Activated B cell treated with CpG ODN at 0.5 μM for 24 hours (primary cell): ENCODE results near the gene SCAMP2. TPM values are rescaled to one million over a fixed set of nuclear protein-coding genes. Genes with fewer than 3 reads are reported as not detected.

ENCODE experiments used
- ATAC-seq: fragments of 200-7000 bp; cut with Tn5 transposase; one replicate; pipeline ENCODE4 v1.10.0; 2021; ENCODE audit warnings: low read depth, mild to moderate bottlenecking, moderate library complexity
- CTCF ChIA-PET: fragments of 350-600 bp; sonication (Branson Sonifier 250); formaldehyde crosslinking; loops from one replicate; lab custom pipeline; 2021; ENCODE audit warnings: antibody characterized with exemption; lab: Charles Lee
- POLR2A ChIA-PET: fragments of 350-600 bp; sonication (Branson Sonifier 250); formaldehyde crosslinking; loops from one replicate; lab custom pipeline; 2021; ENCODE audit warnings: antibody characterized with exemption; lab: Charles Lee
- DNase-seq: peaks from one replicate; pipeline ENCODE4 v3.0.0; 2022
- H3K27ac Mint-ChIP-seq: one replicate; pipeline ENCODE4 v1.8.0; 2020; ENCODE audit warnings: mixed read lengths
- H3K27me3 Mint-ChIP-seq: one replicate; pipeline ENCODE4 v1.8.0; 2021; ENCODE audit warnings: mixed read lengths
- H3K36me3 Mint-ChIP-seq: one replicate; pipeline ENCODE4 v1.8.0; 2021; ENCODE audit warnings: low read depth, mixed read lengths
- H3K4me1 Mint-ChIP-seq: one replicate; pipeline ENCODE4 v1.8.0; 2021; ENCODE audit warnings: mixed read lengths
- H3K4me3 Mint-ChIP-seq: one replicate; pipeline ENCODE4 v1.8.0; 2020; ENCODE audit warnings: mild to moderate bottlenecking, mixed read lengths
- H3K9me3 Mint-ChIP-seq: one replicate; pipeline ENCODE4 v1.8.0; 2020; ENCODE audit warnings: mixed read lengths
- intact Hi-C: fragments of 100-400 bp; cut with micrococcal nuclease; formaldehyde crosslinking; loops from one replicate; pipeline ENCODE4 v1.15.1; 2024
- total RNA-seq: library from RNA; stranded (reverse); gene quantifications from 2 replicates; pipeline ENCODE4 v1.2.3, GENCODE V29; 2022
- TF ChIP-seq, protein P1 (sequence below): fragments of 200-600 bp; IDR thresholded peaks from one replicate; pipeline ENCODE4 v1.8.0; 2022; ENCODE audit warnings: antibody characterized with exemption, mild to moderate bottlenecking

The SCAMP2 gene
- total RNA-seq, 1 donor from 2014 or later: 112 TPM

- H3K36me3 Mint-ChIP-seq: peaks cover 79% of the 10 kb centered on the region
- H3K9me3 Mint-ChIP-seq: no peaks in the 10 kb centered on the region
- intact Hi-C loops: no loop called here
- TF ChIP-seq, protein P1, sequence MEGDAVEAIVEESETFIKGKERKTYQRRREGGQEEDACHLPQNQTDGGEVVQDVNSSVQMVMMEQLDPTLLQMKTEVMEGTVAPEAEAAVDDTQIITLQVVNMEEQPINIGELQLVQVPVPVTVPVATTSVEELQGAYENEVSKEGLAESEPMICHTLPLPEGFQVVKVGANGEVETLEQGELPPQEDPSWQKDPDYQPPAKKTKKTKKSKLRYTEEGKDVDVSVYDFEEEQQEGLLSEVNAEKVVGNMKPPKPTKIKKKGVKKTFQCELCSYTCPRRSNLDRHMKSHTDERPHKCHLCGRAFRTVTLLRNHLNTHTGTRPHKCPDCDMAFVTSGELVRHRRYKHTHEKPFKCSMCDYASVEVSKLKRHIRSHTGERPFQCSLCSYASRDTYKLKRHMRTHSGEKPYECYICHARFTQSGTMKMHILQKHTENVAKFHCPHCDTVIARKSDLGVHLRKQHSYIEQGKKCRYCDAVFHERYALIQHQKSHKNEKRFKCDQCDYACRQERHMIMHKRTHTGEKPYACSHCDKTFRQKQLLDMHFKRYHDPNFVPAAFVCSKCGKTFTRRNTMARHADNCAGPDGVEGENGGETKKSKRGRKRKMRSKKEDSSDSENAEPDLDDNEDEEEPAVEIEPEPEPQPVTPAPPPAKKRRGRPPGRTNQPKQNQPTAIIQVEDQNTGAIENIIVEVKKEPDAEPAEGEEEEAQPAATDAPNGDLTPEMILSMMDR: no peak
- H3K4me1 Mint-ChIP-seq: peaks cover 72% of the 10 kb centered on the region
- ATAC-seq (no peak), DNase-seq (no peak)
- ChIA-PET POLR2A (interaction anchor here (1.0 to 32.5 kb wide), 6 partner anchors 9 to 414 kb away, joined by 3 to 2569 read pairs (median 4); partner anchors contain the start of genes COX5A, CSK and ULK3), CTCF (interaction anchor here (0.8 to 26.2 kb wide), 10 partner anchors 10 to 372 kb away, joined by 3 to 1146 read pairs (median 6); partner anchors contain the start of gene CSK)
- H3K27me3 Mint-ChIP-seq: no peaks in the 10 kb centered on the region
- H3K4me3 Mint-ChIP-seq: peak overlapping the region; percentile 56
- peak overlapping the region; percentile 89 for H3K27ac Mint-ChIP-seq
These were observed 74.5 kb downstream of the SCAMP2 start for GRCh38 chr15:74798388-74799254.

- ChIA-PET POLR2A (interaction anchor here (1.2 to 32.5 kb wide), 3 partner anchors 11 to 16 kb away, joined by 4 to 2569 read pairs (median 6); partner anchors contain the start of gene CSK), CTCF (interaction anchor here (6.3 to 26.2 kb wide), 2 partner anchors 7 to 20 kb away, joined by 134 to 1146 read pairs; partner anchors contain the start of gene CSK)
- ATAC-seq: no peak
- Mint-ChIP-seq H3K36me3 (peaks cover 79% of the 10 kb centered on the region), H3K27me3 (no peaks in the 10 kb centered on the region), H3K4me3 (peak overlapping the region; percentile 39), H3K27ac (peak overlapping the region; percentile 88), H3K4me1 (peaks cover 96% of the 10 kb centered on the region), H3K9me3 (no peaks in the 10 kb centered on the region)
- intact Hi-C loops: no loop called here
- no peak for DNase-seq
- TF ChIP-seq, protein P1: no peak
These were observed 77.1 kb downstream of the SCAMP2 start for GRCh38 chr15:74795966-74796625.

DNA sequence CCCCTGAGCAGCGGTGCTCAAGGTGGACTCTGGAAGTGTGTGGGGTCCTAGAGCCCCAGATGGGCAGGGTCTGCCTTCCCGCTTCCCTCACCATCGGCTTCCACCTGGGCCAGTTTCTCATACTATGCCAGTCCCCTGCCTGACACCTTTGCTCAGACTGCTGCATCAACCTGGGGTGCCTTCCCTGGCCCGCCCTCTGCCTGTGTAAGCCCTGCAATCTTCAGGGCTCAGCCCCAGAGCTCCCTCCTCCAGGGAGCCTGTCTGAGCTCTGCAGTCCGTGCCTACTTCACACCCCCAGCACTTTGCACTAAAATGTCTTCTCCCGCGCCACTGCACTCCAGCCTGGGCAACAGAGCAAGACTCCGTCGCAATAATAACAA lies 78.2 kb downstream of the SCAMP2 start:
- no peaks in the 10 kb centered on the region for H3K9me3 Mint-ChIP-seq
- TF ChIP-seq, protein P1: no peak
- H3K27ac Mint-ChIP-seq: peak overlapping the region; percentile 88
- H3K27me3 Mint-ChIP-seq: no peaks in the 10 kb centered on the region
- peaks cover 96% of the 10 kb centered on the region for H3K4me1 Mint-ChIP-seq
- H3K36me3 Mint-ChIP-seq: peaks cover 72% of the 10 kb centered on the region
- DNase-seq (no peak), ATAC-seq (no peak)
- H3K4me3 Mint-ChIP-seq: peak overlapping the region; percentile 64
- ChIA-PET POLR2A (interaction anchor here (0.7 to 32.5 kb wide), 5 partner anchors 12 to 413 kb away, joined by 3 to 2569 read pairs (median 4); partner anchors contain the start of genes CSK and ULK3), CTCF (interaction anchor here (26.2 kb wide), 1 partner anchor 18 kb away, joined by 1146 read pairs; the partner anchor contains the start of gene CSK)
- intact Hi-C loops: no loop called here

DNA sequence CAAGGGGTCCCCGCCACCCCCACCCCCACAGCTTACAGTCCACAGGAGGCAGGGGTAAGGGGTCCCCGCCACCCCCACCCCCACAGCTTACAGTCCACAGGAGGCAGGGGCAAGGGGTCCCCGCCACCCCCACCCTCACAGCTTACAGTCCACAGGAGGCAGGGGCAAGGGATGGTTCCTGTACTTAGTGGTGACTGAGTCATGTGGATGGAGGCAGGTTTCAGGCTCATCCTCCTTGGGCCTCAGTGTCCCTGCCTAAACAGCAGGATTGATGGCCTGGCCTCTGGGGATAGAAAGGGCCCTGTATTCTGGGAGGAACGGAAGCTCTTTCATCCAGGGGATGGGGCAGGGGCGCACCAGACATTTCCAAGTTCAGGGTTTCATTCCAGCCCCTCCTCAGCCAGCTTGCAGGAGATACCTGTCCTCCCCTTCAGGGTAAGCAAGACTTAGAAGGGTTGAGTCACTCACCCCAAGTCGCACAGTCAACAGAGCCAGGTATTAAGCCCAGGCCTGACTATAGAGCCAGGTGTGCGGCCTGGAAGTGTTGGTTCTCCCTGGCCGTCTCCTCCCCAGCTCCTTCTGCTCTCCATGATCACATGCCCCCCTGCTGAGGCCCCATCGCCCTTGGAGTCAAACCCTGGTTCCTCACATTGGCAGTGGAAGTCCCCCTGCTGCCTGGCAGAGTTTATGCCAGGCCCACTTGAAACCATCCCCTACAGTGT lies 78.8 kb downstream of the SCAMP2 start:
- no peak for ATAC-seq
- ChIA-PET CTCF (interaction anchor here (0.9 to 26.2 kb wide), 4 partner anchors 8 to 160 kb away, joined by 3 to 1146 read pairs (median 6); partner anchors contain the start of gene CSK), POLR2A (interaction anchor here (0.6 to 32.5 kb wide), 8 partner anchors 9 to 412 kb away, joined by 3 to 2569 read pairs (median 4); partner anchors contain the start of genes COX5A, CSK and ULK3)
- Mint-ChIP-seq H3K9me3 (no peaks in the 10 kb centered on the region), H3K4me1 (peaks cover 96% of the 10 kb centered on the region), H3K4me3 (peak overlapping the region; percentile 64), H3K27ac (peak overlapping the region; percentile 88), H3K27me3 (no peaks in the 10 kb centered on the region), H3K36me3 (peaks cover 72% of the 10 kb centered on the region)
- intact Hi-C loops: no loop called here
- no peak for DNase-seq
- TF ChIP-seq, protein P1: no peak

Other genes starting within 250 kb of the SCAMP2 start
- gene EDC3, start 177.3 kb downstream of the SCAMP2 start, total RNA-seq: 44.8 and 49.5 TPM in 2 replicates
- 0.49 and 1.3 TPM in 2 replicates for gene CYP1A1, start 147.8 kb downstream of the SCAMP2 start, total RNA-seq
- 0.16 TPM in 1 of 2 replicates, not detected in the other for gene CYP1A2, start 124.5 kb downstream of the SCAMP2 start, total RNA-seq
- gene CSK, start 91.3 kb downstream of the SCAMP2 start, total RNA-seq: 540 and 557 TPM in 2 replicates
- gene LMAN1L, start 60.5 kb downstream of the SCAMP2 start, total RNA-seq: 1.0 and 2.2 TPM in 2 replicates
- 0.20 and 0.22 TPM in 2 replicates for gene CPLX3, start 46.7 kb downstream of the SCAMP2 start, total RNA-seq
- gene ULK3, start 30.2 kb downstream of the SCAMP2 start, total RNA-seq: 43.6 and 52.1 TPM in 2 replicates
- gene MPI, start 16.7 kb upstream of the SCAMP2 start, total RNA-seq: 33.1 and 40.2 TPM in 2 replicates
- gene FAM219B, start 33.5 kb upstream of the SCAMP2 start, total RNA-seq: 76.0 and 90.4 TPM in 2 replicates
- gene COX5A, start 64.7 kb upstream of the SCAMP2 start, total RNA-seq: 150 and 159 TPM in 2 replicates
- gene RPP25, start 83.4 kb upstream of the SCAMP2 start, total RNA-seq: 4.0 and 4.3 TPM in 2 replicates
- gene SCAMP5, start 122.2 kb upstream of the SCAMP2 start, total RNA-seq: 0.44 and 0.62 TPM in 2 replicates
- 13.5 and 16.6 TPM in 2 replicates for gene PPCDC, start 150.2 kb upstream of the SCAMP2 start, total RNA-seq